Caco-2 (cell line): ENCODE measurements around the gene IRX2. TPM values are rescaled to one million over a fixed set of nuclear protein-coding genes. Genes with fewer than 3 reads are reported as not detected.

ENCODE experiments used
- BruUV-seq: library from RNA; stranded (reverse); fragments of 400-500 nt; replicated peaks from 2 replicates; lab custom pipeline; 2021; lab: Mats Ljungman, UMichigan
- CTCF ChIA-PET: fragments of 300-600 bp; sonication (Branson Sonifier 250); formaldehyde crosslinking; loops from one replicate; lab custom pipeline; 2022; ENCODE audit warnings: antibody characterized with exemption; lab: Charles Lee
- POLR2A ChIA-PET: fragments of 300-600 bp; sonication (Branson Sonifier 250); formaldehyde crosslinking; loops from one replicate; lab custom pipeline; 2022; ENCODE audit warnings: antibody characterized with exemption; lab: Charles Lee
- DNase-seq, 2 experiments: peaks; one replicate each; pipeline versions ENCODE4 v3.0.0 to v3.0.0-alpha.2; 2020 to 2022
- H3K27me3 ChIP-seq: replicated peaks from 2 replicates; pipeline ENCODE4 v1.6.0; 2011; ENCODE audit warnings: low read length; ENCODE audit not compliant: control insufficient read depth, insufficient read depth
- H3K36me3 ChIP-seq: 2 replicates; pipeline ENCODE4 v1.5.1; 2011; ENCODE audit warnings: low read length; ENCODE audit not compliant: control insufficient read depth, insufficient read depth
- H3K4me1 ChIP-seq: fragments of 250-450 bp; sonication (Bioruptor Pico); 2 replicates; pipeline ENCODE4 v1.5.1; 2020; ENCODE audit warnings: mild to moderate bottlenecking
- H3K4me3 ChIP-seq: 2 replicates; pipeline ENCODE4 v1.5.1; 2011; ENCODE audit warnings: low read depth, mild to moderate bottlenecking, control low read depth, low read length
- H3K9me3 ChIP-seq: fragments of 250-450 bp; sonication (Bioruptor Pico); 2 replicates; pipeline ENCODE4 v1.5.1; 2020; ENCODE audit warnings: mild to moderate bottlenecking, moderate library complexity
- H3K27ac Mint-ChIP-seq: one replicate; pipeline ENCODE4 v1.8.0; 2022; ENCODE audit warnings: mixed read lengths; ENCODE audit not compliant: unreplicated experiment
- H3K27me3 Mint-ChIP-seq: one replicate; pipeline ENCODE4 v1.8.0; 2022; ENCODE audit warnings: mixed read lengths; ENCODE audit not compliant: insufficient read depth, unreplicated experiment
- H3K36me3 Mint-ChIP-seq: one replicate; pipeline ENCODE4 v1.8.0; 2022; ENCODE audit warnings: mild to moderate bottlenecking, mixed read lengths; ENCODE audit not compliant: insufficient read depth, unreplicated experiment
- H3K4me1 Mint-ChIP-seq: one replicate; pipeline ENCODE4 v1.8.0; 2022; ENCODE audit warnings: low read depth, mixed read lengths; ENCODE audit not compliant: unreplicated experiment
- H3K4me3 Mint-ChIP-seq: one replicate; pipeline ENCODE4 v1.8.0; 2022; ENCODE audit warnings: mild to moderate bottlenecking, moderate library complexity, mixed read lengths; ENCODE audit not compliant: unreplicated experiment
- H3K9me3 Mint-ChIP-seq: one replicate; pipeline ENCODE4 v1.8.0; 2022; ENCODE audit warnings: mixed read lengths; ENCODE audit not compliant: unreplicated experiment
- CTCF ChIP-seq, 2 experiments: fragments of 200-600 bp in 1 of 2; IDR thresholded peaks; 1 replicate in 1 of 2; 2 replicates in 1 of 2; pipeline versions ENCODE4 v1.5.1 to v1.8.0; 2011 to 2022; ENCODE audit warnings: antibody characterized with exemption in 1 of 2, control low read depth in 1 of 2, inconsistent platforms in 1 of 2, low read depth in 1 of 2, low read length in 1 of 2, mild to moderate bottlenecking in 1 of 2, moderate library complexity in 1 of 2; ENCODE audit not compliant: insufficient read depth in 1 of 2, severe bottlenecking in 1 of 2, unreplicated experiment in 1 of 2
- intact Hi-C: fragments of 100-400 bp; cut with micrococcal nuclease; formaldehyde crosslinking; loops from one replicate; pipeline ENCODE4 v1.10.0; 2022; ENCODE audit not compliant: unreplicated experiment
- total RNA-seq: library from RNA; stranded (reverse); gene quantifications from 2 replicates; pipeline ENCODE4 v1.2.3, GENCODE V29; 2022

IRX2 gene
- total RNA-seq, 1 experiment from 2014 or later: 44.1 TPM

- Histone ChIP-seq H3K4me1 (peaks cover 21% of the 10 kb centered on the region), H3K36me3 (no peaks in the 10 kb centered on the region), H3K4me3 (no peak overlapping the region), H3K27me3 (no peaks in the 10 kb centered on the region), H3K9me3 (peaks cover 7% of the 10 kb centered on the region; the same call in 1 of the 2 replicates)
- no TSS peak for BruUV-seq
- H3K27ac Mint-ChIP-seq: no peak overlapping the region
- H3K9me3 Mint-ChIP-seq: peaks cover 28% of the 10 kb centered on the region
- no peaks in the 10 kb centered on the region for H3K27me3 Mint-ChIP-seq
- H3K4me3 Mint-ChIP-seq: no peak overlapping the region
- no peak for TF ChIP-seq CTCF (IDR thresholded peaks at IDR 0.05; ENCODE audit: insufficient read depth in 1 of 2, low read depth in 1 of 2, low read length in 1 of 2, severe bottlenecking in 1 of 2, unreplicated experiment in 1 of 2)
- intact Hi-C loops: no loop called here
- POLR2A ChIA-PET: no interaction called here
- CTCF ChIA-PET: no interaction called here
- H3K36me3 Mint-ChIP-seq: peaks cover 10% of the 10 kb centered on the region
- peaks cover 34% of the 10 kb centered on the region for H3K4me1 Mint-ChIP-seq
- no peak for DNase-seq
These were observed 25.1 kb upstream of the IRX2 start for GRCh38 chr5:2776337-2777302.

DNA sequence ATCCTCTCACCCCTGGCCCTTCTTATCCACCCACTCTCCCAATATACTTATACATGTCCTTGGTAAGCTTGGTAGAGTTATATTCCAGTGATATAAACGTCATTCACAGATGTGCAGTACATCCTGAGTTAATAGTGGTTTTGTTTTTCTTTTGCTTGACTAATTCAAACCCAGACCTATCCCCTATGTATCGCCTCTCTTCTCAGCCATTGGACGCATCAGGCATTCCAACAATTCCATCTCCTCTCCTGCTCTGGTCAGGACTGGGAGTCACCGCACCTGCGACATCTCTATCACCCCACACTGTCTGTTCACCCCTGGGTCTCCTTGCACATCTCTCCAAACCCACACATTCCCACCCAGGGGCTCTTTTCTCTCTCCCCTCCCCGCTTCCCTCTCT lies 21.9 kb upstream of the IRX2 start:
- Mint-ChIP-seq H3K27ac (no peak overlapping the region), H3K9me3 (peaks cover 22% of the 10 kb centered on the region), H3K27me3 (no peaks in the 10 kb centered on the region), H3K4me1 (peaks cover 11% of the 10 kb centered on the region), H3K4me3 (no peak overlapping the region), H3K36me3 (no peaks in the 10 kb centered on the region)
- TF ChIP-seq CTCF (IDR thresholded peaks at IDR 0.05; ENCODE audit: insufficient read depth in 1 of 2, low read depth in 1 of 2, low read length in 1 of 2, severe bottlenecking in 1 of 2, unreplicated experiment in 1 of 2): no peak
- no peak for DNase-seq
- H3K27me3 ChIP-seq: no peaks in the 10 kb centered on the region
- no peaks in the 10 kb centered on the region; the same call in 1 of the 2 replicates for H3K4me1 ChIP-seq
- 0 out of 2 replicates have a peak, but pooled peaks cover 3% of the 10 kb centered on the region for H3K9me3 ChIP-seq
- ChIA-PET POLR2A (no interaction called here), CTCF (no interaction called here)
- H3K36me3 ChIP-seq: no peaks in the 10 kb centered on the region
- intact Hi-C loops: no loop called here
- H3K4me3 ChIP-seq: no peak overlapping the region
- BruUV-seq: no TSS peak

DNA sequence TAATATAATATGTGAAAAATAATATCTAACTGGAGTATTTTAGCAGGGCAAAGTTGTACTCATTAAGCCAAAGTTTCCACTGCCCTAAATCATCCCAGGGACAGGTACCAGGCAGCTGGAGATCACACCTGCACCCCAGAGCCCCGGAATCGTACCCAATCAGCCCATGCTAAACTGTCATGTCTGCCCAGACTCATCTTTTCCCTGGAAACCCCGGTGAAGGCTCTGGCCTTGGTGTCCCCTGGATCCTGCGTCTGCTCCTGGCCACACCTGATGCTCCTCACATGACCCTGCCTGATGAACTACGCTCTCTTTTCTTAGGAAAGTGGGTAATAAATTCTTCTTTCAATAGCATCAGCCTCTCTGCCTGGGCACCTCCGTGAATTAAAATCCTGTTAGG lies 15.6 kb upstream of the IRX2 start:
- peaks cover 2% of the 10 kb centered on the region for H3K4me1 Mint-ChIP-seq
- no TSS peak for BruUV-seq
- H3K9me3 ChIP-seq: no peaks in the 10 kb centered on the region
- no peaks in the 10 kb centered on the region for H3K9me3 Mint-ChIP-seq
- POLR2A ChIA-PET: no interaction called here
- no peak for TF ChIP-seq CTCF (IDR thresholded peaks at IDR 0.05; ENCODE audit: insufficient read depth in 1 of 2, low read depth in 1 of 2, low read length in 1 of 2, severe bottlenecking in 1 of 2, unreplicated experiment in 1 of 2)
- no peaks in the 10 kb centered on the region for H3K4me1 ChIP-seq
- no peak for DNase-seq
- H3K27me3 ChIP-seq: no peaks in the 10 kb centered on the region
- H3K4me3 ChIP-seq: no peak overlapping the region
- no peak overlapping the region for H3K4me3 Mint-ChIP-seq
- no peaks in the 10 kb centered on the region for H3K27me3 Mint-ChIP-seq
- intact Hi-C loops: no loop called here
- H3K36me3 ChIP-seq: no peaks in the 10 kb centered on the region
- no peak overlapping the region for H3K27ac Mint-ChIP-seq
- CTCF ChIA-PET: no interaction called here
- H3K36me3 Mint-ChIP-seq: no peaks in the 10 kb centered on the region
